H54 (cell line): ENCODE results near the gene KDM3A.
A peak's percentile ranks its signal among the peaks of the same experiment; 100 is the strongest.

Experiments used
- DNase-seq: peaks from one replicate; pipeline ENCODE4 v3.0.0; 2011; ENCODE audit warnings: low spot score, mixed read lengths; ENCODE audit not compliant: insufficient read length
- FAIRE-seq: peaks from 3 replicates; lab custom pipeline; 2011; peaks lifted over from hg19 to GRCh38; lab: Jason Lieb, UNC
- POLR2A ChIP-seq: IDR thresholded peaks from 2 replicates; pipeline ENCODE4 v1.6.1; 2011; ENCODE audit warnings: low read depth, mild to moderate bottlenecking, low read length

The KDM3A gene

GRCh38 chr2:86413296-86414094 is 27.7 kb upstream of the KDM3A start:
- no peak for DNase-seq
- no peak for TF ChIP-seq POLR2A
- FAIRE-seq = no peak

- no peak for FAIRE-seq
- DNase-seq = no peak
- TF ChIP-seq POLR2A = no peak
Measured at GRCh38 chr2:86414996-86415395, 26.2 kb upstream of the KDM3A start.

DNA sequence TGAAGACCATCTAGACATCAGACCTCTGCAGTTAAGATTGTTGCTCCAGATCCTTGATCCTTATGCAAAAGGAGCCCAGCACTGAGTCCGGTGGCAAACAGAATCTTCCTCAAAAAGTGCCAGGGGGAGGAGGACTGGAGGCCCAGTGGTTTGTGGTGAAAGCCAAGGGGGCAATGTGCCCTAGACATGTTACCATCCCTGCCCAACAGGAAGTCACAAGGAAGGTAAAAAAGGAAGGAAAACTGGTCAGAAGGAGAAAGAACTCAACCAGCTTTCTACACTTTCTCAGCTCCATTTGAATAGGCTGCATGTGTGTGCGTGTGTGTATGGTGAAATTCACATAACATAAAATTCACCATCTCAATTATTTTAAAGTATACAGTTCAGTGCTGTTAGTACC is 25.0 kb upstream of the KDM3A start:
- DNase-seq (no peak), FAIRE-seq (no peak)
- no peak for TF ChIP-seq POLR2A

DNA sequence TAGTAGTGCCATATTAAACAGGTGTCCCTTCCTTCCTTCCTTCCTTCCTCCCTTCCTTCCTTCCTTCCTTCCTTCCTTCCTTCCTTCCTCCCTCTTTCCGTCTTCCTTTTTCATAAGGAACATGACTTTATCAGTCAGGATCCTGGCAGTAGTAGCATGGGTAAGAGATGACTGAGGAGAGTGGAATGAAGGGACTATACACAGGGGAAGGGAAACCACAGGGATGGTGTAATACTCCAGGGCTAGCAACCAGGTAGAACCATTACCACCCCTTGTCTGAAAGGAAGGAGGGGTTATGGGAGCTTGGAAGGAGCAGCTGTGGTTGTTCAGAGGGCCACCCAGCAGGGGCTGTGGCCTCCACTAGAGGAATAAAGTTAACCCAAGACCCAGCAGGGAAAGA is 23.2 kb upstream of the KDM3A start:
- no peak for DNase-seq
- TF ChIP-seq POLR2A = no peak
- FAIRE-seq = peak; percentile 20

DNA sequence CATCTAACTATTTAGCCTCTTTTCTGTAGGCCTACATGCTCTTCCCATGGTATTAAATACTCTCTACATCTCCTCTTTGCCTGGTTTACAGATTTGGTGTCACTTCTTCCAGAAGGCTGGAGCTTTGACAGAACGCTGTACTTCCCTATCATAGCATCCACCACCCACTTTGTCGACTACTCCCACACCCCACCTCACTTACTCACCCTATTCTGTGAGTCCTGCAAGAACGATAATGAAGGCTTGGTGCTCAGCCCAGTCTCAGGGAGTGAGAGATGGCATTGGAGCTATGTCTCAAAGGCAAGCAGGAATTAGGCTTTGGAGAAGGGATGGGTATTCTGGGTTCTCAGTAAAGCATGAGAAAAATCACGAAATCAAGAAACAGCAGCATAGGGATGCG is 20.3 kb upstream of the KDM3A start:
- TF ChIP-seq POLR2A = no peak
- no peak for FAIRE-seq
- no peak for DNase-seq

GRCh38 chr2:86426271-86426670 is 14.9 kb upstream of the KDM3A start:
- FAIRE-seq = no peak
- no peak for TF ChIP-seq POLR2A
- no peak for DNase-seq

DNA sequence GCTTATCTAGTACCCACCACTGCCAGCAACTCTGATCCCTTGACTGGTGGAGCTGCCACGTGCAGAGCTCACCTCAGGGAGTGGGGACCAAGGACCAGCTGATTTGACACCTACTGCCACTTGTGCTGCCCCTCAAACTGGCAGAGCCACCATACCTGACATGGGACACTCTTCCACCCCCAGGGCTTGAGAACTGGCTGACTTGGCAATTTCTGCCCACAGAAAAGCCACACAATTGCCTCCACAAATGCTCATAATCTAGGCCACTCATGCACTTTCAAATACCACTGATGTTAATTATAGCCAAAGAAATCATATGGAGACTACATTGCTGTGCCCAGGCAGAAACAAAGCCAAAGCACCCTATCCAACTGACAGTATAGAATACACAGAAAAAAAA is 11.8 kb upstream of the KDM3A start:
- FAIRE-seq (no peak), DNase-seq (no peak)
- no peak for TF ChIP-seq POLR2A

DNA sequence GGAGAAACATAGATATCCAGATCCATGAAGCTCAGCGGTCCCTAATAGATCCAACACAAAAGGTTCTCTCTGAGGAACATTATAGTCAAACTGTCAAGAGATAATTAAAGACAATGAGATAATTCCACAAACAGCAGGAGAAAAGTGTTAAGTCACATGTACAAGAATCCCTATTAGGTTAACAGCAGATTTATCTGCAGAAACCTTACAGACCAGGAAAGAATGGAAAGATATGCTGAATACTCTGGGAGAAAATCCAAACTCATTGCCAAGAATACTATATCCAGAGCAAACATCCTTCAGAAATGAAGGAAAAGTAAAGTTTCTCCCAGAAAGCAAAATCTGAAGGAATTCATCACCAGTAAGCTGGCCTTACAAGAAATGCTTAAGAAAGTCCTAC is 10.8 kb upstream of the KDM3A start:
- no peak for DNase-seq
- no peak for FAIRE-seq
- no peak for TF ChIP-seq POLR2A

DNA sequence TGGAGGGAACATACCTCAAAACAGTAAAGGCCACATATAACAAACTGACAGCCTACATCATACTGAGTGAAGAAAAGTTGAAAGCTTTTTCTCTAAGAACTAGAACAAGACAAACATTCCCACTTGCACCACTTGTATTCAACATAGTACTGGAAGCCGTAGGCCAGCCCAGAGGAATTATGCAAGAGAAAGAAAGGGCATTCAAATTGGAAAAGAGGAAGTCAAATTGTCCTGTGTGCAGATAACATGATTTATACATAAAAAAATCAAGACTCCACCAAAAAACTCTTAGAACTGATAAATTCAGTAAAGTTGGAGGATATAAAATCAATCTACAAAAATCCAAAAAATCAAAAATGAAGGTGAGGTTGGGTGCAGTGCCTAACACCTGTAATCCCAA is 8.0 kb upstream of the KDM3A start:
- TF ChIP-seq POLR2A = no peak
- DNase-seq (no peak), FAIRE-seq (no peak)

DNA sequence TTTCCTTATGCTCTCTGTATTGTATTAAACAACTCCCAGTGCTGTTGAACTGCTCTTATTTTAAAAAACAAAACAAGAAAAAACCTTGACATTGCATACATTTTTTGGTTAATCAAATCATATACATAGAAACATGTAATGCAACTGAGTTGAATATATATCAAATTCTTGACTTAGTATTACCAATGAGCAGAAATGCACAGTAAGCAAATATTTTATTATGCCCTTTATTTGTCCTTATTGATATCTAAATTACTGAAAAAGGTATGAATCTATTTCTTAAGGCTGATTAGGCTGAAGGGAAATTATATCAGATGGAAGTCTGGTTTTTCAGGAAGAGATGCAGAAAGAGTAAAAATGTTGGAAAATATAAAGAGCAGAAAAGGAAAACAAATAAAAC is 6.9 kb upstream of the KDM3A start:
- no peak for FAIRE-seq
- no peak for DNase-seq
- TF ChIP-seq POLR2A = no peak

GRCh38 chr2:86435531-86435930 is 5.6 kb upstream of the KDM3A start:
- no peak for TF ChIP-seq POLR2A
- no peak for FAIRE-seq

DNA sequence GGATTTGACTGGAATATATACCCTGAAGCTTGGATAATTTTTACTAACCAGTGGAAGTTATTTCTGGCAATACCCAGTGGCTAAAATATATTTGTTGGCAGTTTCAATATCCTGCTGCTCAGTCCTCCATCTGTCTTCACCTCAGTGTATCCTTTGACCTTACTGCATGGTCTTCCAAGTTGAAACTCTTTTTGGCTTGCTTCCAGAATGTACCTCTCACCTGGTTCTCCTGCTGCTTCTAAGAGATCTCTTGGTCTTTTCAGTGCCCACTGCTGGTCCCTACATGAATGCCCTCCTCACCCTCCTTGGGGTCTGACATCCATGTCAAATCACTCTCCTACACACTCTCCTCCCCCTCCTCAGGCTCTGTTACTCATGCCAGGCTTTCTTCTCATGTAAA is 4.8 kb upstream of the KDM3A start:
- no peak for FAIRE-seq
- DNase-seq = no peak
- TF ChIP-seq POLR2A = no peak

More at GRCh38 chr2:86435531-86435930, 5.6 kb upstream of the KDM3A start:
- no peak for DNase-seq

DNA sequence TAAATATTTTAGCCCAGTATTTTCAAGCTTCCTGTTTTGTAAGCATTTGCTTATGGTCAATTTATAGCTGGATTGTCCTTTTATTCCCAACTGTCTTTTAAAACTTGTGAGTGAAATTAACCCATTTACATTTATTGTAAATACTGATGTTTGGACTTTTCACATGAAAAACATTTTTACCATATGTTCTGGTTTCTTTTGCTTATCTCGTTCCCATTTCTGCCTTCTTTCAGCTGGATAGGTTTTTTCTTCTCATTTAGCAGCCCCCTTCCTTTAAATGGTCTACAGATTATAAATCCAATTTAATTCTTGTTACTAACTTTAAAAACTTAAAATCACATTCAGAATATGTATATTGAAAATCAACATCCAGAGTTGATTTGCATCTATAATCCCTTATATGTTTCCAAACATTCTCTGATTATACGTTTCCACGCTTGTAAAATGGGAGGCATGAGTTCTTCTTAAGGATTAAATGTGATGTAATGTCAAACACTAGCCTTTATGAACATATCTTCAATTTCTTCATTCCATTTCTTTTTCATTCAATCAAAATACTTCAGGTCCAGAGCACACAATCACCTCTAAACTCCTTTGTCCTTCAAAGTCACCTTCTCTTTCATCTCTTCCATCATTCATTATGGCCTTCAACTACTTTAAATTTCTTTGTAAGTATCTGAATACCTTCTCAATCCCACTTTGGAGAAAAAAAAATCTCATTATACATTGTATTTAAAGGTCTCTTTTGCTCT is 1.1 kb upstream of the KDM3A start:
- DNase-seq (no peak), FAIRE-seq (no peak)

DNA sequence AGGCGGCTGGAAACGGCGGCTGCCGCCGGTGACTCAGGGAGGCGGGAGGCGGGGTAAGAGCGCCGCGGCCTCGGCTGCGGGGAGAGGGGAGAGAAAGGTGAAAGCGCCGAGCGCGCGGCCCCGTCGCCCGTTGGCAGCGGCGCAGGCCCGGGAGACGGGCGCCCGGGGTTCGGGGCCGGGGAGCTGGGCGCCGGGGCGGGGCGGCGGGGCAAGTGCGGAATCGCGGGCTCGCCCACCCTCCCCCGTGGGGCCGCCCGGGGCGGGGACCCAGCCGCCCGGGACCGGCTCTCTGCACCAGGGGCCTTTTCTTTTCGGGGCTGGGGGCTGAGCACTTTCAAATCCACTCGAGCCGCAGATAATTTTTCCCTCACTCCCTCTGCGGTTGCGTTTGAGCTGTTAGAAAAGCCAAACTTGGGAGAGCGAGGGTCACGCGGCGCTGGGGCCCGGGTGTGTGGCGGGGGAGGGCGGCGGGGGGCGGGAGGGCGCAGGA is 266 bp downstream of the KDM3A start:
- DNase-seq (no peak), FAIRE-seq (no peak)
- TF ChIP-seq POLR2A = peak; percentile 75

More for the DNA sequence above, 1.1 kb upstream of the KDM3A start:
- TF ChIP-seq POLR2A = no peak
